Left ventricle myocardium superior (tissue), 1 donor: ENCODE data around the gene ARFGAP2. TPM values are rescaled to one million over a fixed set of nuclear protein-coding genes. Genes with fewer than 3 reads are reported as not detected.
A peak's percentile ranks its signal among the peaks of the same experiment; 100 is the strongest.

Experiments
- ATAC-seq: fragments of 200-7000 bp; cut with Tn5 transposase; one replicate; pipeline ENCODE4 v1.9.1; 2020; ENCODE audit warnings: mild to moderate bottlenecking, moderate library complexity
- DNase-seq: peaks from one replicate; pipeline ENCODE4 v3.0.0-alpha.2; 2020
- intact Hi-C: fragments of 100-400 bp; cut with micrococcal nuclease; formaldehyde crosslinking; loops from one replicate; pipeline ENCODE4 v1.11.0; 2022
- total RNA-seq: library from RNA; stranded (reverse); fragmentation: NEBNext Ultra II Directional; extraction: Animal tissue kit (Norgen Biotek cat#: 25700); gene quantifications from one replicate; pipeline ENCODE4 v1.2.1, GENCODE V29; 2021
- donor health status: DM: no; HTN: yes; CAD: no; lungs with severe emphysema.

Gene ARFGAP2
- total RNA-seq, 1 donor from 2014 or later: 48.0 TPM

DNA sequence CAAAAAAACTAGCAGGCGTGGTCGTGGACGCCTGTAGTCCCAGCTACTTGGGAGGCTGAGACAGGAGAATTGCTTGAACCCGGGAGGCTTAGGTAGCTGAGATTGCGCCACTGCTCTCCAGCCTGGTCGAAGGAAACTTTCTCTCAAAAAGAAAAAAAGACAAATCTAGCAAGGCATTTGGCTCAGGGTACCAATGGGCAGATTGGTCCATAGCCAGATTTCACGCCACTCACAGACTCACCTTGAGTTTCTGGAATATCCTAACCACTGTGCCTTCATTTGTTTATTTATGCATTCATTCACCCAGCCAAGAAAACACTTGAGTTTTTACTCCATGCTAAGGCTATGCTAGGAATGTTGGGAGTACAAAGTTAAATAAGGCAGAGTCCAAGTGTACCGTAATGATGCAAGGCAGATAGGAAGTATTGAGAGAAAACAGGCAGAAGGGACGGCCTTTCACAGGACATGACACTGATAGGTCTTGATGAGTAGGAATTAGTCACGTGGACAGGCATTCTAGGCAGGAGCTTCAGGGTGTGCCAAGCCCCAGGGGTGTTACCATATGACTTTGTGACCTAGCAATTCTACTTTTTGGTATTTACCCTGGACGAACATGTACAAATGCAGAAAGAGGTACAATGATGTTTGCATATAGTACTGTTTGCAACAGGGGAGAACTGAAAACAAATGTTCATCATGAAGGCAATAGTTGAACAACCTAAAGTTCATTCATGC, 12.6 kb upstream of the ARFGAP2 start:
- DNase-seq (no peak), ATAC-seq (no peak)
- intact Hi-C loops: no loop called here

DNA sequence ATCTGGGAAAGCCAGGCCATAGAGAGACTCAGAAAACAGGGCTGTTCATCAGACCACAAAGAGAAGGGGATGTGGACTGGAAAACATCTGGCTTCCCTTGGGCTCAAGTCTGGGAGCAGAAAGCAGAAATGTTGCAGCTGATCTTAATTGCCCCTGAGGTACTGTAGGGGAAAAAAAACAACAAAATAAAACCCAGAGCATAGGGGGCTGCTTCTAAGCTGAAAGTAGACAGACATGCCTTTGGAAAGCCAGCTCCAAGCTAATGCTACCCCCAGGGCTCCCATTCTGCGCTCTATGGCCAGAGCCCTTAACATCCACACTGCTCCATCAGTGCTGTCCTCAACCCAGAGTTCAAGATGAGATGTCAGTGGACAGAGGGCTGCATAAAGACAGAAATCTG, 11.6 kb upstream of the ARFGAP2 start:
- DNase-seq (no peak), ATAC-seq (no peak)
- intact Hi-C loops: no loop called here

DNA sequence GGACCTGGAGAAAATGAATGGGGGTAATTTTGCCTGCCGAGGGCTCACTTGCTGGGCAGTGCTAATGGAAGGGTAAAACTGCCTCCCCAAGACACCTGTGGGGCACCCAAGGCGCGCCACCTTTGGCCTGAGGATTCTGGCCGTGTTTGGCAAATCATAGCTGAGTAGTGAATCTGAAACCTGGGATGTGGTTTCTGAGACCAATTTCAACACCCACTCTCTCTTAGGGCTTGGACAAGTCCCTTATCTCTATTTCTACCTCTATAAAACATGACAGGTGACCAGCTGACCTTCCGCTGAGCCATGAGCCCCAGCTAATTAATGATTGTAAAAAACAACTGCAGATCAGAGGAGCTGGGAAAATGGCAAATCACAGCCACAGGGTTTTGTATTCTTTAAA, 11.0 kb upstream of the ARFGAP2 start:
- DNase-seq (no peak), ATAC-seq (no peak)
- intact Hi-C loops: no loop called here

DNA sequence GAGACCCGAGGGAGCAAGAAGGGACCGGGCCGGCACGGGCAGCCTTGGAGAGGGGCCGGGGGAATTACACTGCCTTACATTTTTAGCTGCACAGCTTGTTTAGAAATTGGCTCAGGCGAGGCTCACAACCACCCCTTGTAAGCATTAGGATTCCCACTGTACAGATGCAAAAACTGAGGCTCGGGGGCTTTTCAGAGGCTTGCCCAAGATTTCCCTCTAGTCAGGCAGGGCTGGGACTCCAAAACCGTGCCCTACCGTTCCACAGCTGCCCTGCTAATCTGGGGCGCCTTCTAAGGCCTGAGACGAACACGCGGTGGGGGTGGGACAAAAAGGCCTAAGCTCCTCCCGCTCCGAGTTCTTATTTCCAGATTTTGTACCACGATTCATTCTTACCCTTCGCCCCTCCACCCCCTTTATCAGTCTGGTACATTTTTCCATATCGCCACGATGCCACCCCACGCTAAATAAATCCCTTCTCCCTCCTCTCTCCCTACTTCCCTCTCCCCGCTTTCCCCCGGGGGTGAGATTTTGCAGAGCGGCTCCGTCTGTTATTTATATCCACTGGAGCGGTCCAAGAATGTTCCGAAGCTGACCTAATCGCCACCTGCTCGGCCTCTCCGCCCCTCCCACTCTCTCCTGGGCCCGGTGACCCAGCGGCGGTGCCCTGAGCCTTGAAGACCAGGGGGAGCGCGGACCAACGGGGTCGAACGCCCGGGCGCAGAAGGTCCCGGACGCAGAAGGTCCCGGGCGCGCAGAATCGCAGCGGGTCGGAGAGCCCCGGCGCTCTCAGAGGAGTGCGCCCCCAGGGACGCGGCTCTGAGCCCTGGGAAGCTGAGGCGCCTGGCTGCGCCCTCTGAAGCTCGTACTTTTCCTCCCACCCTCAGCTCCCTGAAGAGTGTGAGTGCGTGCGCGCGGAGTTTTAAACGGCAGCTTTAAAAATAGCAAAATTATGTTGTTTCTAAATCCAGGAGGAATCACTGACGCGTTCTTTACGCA, 10.3 kb upstream of the ARFGAP2 start:
- ATAC-seq (peak; percentile 56), DNase-seq (peak; percentile 82)
- intact Hi-C loops: no loop called here

DNA sequence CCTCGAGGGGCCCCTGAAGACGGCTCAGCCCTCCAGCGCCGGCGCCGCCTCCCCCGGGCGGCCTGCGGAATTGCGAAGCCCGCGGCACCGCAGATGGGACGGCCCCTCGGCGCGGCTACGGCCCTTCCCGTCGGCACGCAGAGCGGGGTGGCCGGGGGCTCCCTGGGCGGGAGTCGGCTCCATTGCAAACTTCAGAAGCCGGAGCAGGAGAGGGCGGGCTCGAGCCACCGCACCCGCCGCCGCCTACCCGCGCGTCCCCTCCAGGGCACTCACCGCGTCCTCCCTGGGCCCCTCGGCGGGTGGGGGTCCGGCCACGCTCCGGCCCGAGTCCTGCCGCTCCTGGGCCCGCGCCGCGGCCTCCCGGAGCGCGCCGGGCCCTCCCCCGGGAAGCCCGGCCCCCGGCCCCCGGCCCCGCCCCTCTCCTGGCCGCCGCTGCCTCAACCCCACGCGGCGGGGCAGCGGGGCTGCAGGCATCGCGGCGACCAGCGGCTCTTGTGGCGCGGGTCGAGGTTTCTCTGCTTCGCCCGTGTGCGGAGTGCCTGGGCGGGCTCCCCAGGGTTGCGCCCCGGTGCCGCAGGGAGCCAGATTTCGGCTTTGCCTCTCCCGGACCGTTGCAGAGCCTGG, 9.5 kb upstream of the ARFGAP2 start, which contains the start of gene PACSIN3:
Gene PACSIN3, minus strand, starts transcription at position 359 of the 624 bp plus-strand sequence. CDS start 3,707 bp downstream, outside the sequence.
- peak; percentile 83 for DNase-seq
- intact Hi-C loops: no loop called here
- ATAC-seq: peak; percentile 60

DNA sequence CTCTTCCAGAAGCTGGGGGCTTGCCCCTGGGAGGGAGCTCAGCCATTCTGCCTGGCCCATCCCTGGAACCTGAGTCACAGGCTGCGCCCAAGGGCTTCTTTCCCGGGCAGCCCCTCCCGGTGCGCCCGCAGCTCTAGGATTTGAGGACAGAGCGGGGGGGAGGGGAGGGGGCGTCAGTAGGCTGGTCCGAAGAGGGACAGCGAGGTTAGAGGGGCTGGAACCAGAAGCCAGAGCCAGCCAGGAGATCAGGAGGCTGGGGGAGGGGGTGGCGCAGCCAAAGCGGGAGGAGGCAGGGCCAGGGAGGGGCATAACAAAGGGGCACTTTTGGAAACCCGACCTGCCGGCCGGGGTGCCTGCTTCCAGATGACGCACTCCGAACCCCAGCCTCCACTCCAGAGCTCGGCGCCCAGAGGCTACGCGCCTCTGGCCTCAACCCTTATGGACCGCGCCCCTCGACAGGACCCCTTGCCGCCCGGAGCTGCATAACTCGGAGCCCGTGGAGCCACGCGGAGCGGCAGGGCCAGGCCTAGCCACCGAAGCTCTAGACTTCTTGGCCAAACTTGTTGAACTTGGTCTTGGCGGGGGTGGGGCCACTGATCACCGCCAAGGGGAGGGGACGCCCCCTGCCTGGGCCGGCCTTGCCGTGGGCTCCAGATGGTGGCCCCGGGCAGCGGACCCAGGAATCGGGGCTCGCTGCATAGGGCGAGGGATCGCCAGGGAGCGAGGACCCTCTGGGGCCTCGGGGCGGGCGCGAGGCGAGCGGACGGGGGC, 8.8 kb upstream of the ARFGAP2 start:
- DNase-seq (peak; percentile 85), ATAC-seq (peak; percentile 56)
- intact Hi-C loops: no loop called here

DNA sequence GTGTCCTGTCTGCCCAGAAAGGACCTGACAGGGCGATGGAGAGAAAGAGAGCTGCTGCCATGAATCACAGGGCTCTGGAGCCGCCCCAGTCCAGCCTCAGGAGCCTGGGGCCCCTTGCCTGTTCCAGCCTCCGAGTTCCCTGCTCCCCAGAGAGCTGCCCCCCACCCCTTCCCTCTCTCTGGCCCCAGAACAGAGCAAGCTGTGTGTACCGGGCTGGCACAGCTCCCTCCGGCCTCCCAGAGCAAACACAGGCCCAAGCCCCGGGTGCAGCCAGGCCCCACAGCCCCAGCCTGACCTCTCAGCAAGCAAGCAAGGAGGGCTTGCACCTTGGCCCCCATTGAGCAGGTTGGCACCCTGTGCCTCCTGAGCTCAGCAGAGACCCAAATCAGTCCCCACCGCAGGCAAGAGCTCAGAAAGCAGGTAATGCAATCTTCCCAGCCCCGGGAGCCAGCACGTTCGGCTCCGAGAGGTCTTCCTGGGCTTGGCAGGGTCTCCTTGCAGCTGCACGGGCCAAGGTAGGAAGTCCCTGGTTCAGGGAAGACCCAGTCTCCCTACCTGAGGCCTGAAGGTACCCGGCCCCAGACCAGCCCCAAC, 8.1 kb upstream of the ARFGAP2 start:
- ATAC-seq (peak; percentile 2), DNase-seq (peak; percentile 56)
- intact Hi-C loops: no loop called here

DNA sequence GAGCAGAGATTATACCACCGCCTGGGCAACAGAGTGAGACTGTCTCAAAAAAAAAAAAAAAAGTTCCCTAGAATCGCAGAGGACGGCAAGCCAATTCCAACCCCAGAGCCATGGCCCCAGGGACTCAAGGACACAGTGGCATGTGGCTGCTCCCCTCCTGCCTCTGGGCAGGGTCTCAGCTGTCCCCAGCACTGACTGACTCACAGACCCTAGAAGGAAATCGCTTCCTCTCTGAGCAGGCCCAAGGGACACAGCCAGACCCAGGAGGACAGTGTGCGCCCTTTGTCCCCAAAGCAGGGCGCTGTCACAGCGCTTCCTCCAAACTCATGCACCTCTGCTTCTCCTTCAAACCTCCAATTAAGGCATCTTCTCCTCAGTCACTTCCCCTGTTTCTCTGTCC, 7.3 kb upstream of the ARFGAP2 start:
- no peak for DNase-seq
- no peak for ATAC-seq
- intact Hi-C loops: no loop called here

DNA sequence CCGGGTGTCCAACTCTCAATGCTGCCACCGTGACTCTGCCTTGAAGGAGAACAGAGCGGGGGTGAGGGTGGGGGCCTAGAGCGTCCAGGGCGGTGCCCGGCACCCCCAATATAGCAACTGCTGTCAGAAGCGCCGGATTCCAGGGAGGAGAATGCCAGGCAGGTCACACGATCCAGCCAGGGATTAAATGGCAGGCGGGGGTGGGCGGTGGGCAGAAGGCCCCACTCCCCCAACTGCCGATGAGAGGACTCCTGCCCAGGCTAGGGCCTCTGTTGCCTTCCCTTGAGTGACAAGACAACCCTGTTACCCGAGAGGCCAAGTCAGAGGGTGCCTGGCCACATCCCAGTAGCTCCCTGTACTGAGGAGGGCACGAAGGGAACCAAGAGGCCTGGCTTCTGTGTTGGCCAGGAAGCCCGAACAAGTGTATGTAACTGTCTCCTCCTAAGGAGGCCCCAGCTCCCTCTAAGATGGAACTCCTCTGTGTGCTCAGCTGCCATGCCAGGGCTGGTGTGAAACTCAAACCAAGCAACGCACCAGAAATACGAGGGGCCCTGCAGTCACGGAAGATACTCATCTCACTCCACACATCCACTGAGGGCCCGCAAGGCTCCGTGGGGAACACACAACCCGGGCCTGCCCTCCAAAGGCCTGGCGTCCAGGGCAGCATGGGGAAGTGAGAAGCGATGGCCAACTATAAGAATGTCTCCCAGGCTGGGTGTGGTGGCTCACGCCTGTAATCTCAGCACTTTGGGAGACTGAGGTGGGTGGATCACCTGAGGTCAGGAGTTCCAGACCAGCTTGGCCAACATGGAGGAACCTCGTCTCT, 6.6 kb upstream of the ARFGAP2 start:
- intact Hi-C loops: no loop called here
- ATAC-seq: peak; percentile 19
- DNase-seq: peak; percentile 53

DNA sequence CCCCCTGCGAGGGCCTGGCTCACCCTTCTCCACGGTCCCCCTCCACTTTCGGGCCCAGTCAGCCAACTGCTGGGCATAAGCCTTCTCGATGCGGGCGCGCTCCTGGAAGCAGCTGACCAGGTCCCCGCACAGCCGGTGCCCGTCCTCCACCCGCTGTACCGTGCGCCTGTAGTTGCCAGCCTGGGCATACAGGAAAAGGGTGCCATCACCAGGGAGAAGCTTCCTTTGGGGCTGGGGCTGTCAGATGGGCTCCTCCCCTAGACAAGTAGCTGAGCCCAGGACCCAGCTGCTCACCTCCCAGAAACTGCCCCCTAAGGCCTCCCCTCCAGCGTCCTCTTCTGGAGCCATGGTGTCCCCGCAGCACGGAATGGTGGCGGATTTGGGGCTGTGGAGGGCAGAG, 5.7 kb upstream of the ARFGAP2 start:
- DNase-seq (peak; percentile 50), ATAC-seq (no peak)
- intact Hi-C loops: no loop called here

DNA sequence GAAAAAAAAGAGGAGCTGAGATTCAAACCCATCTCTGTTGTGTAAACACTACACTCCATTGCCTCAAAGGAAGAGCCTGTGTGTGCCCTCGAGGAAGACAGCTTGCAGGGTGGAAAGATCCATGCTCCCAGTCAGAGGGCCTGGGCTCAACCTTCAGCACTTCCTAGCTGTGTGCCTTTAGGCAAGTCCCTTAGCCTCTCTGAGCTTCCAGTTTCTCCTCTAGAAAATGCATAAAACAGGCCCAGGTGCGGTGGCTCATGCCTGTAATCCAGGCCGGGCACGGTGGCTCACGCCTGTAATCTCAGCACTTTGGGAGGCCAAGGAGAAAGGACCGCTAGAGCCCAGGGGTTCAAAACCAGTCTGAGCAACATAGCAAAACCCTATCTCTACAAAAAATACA, 4.6 kb upstream of the ARFGAP2 start:
- intact Hi-C loops: no loop called here
- DNase-seq (no peak), ATAC-seq (no peak)

DNA sequence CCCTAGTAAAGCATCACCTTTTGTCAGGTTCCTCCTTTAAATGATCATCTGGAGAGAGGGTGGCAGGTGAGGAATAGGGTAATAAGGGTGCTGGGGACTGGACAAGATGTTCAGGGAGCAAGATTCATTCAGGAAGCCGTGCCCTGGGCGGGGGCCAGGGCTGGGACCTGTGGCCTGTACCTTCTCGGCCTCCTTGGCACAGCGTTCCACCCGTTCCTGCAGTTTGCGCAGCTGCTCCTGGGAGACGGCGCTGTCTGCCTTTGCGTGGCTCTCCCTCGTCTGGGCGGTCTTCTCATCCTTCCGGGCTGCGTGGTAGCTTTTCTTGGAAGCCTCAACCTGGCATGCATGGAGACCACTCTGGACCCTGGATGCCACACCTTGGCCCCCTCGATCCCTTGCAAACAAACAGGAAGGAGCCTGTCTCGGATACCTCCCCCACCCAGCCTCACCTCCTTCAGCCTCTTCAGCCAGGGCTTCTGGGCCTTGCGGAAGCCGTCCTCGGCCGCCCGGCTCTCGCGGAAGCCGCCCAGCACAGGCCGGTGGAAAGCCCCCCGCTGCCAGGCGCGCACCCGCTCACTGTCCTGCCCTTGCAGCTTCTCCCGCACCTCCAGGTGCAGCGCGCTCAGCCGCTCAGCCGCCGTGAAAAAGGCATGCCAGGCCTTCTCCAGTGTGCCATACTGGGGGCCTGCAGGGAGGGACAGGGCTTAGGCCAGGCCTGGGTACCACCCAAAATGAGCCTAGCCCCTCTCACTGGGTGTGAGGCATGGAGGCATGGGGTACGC, 3.5 kb upstream of the ARFGAP2 start:
- DNase-seq (no peak), ATAC-seq (no peak)
- intact Hi-C loops: no loop called here

DNA sequence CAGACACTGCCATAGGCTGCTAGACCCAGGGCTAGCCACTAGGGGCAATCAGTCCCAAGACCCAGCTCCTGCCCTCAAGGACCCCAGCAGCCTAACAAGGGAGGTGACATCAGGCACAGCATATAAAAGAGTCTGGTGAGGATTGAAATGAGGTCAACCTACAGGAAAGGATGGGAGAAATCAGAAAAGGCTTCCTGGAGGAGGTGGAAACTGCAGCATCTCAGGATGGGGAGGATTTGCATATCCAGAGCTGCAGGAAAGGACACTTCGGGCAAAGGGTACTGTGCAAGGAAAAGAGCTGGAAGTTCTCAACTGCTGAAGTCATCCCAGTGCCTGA, 2.9 kb upstream of the ARFGAP2 start:
- intact Hi-C loops: no loop called here
- no peak for ATAC-seq
- no peak for DNase-seq

DNA sequence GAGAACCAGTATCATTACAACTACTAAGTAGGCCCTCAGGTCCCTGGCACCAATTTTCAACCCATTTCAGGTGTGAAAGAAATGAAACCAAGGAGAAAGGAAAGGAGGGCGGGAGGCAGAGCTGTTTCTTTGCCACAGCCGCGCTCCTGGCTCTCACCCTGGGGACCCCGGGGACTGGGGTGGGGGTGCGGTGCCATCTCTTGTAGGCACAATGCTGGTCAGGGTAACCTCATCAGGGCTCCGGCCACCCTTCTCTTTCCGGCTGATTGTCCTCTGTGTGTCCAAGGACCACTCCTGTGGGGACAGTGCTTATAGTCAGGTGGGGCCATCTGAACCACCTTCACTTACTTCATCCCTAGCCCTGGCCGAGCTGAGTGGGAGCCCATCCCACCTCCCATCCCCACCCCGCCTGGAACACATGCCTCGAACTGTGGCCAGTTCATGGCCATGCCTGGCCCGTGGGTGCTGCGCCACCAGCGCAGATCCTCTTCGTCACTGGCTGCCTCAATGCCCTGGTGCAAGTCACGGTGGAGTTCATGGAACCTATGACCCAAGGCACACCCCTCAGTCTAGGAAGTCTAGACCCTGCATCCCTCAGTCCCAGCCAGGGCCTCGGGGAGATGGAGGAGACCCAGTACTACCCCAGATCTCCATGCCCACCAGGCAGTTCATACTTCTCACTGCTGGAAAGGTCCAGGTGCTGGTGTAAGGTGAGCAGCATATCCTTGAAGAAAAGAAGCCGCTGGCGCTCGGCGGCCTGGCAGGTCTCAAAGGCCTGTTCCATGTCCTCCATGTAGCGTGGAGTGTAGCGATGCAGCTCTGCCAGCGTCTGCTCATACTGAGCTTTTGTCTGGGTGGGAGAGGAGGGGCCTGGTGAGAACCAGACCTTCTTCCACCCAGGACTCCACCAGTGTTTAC, 2.3 kb upstream of the ARFGAP2 start:
- intact Hi-C loops: no loop called here
- no peak for ATAC-seq

DNA sequence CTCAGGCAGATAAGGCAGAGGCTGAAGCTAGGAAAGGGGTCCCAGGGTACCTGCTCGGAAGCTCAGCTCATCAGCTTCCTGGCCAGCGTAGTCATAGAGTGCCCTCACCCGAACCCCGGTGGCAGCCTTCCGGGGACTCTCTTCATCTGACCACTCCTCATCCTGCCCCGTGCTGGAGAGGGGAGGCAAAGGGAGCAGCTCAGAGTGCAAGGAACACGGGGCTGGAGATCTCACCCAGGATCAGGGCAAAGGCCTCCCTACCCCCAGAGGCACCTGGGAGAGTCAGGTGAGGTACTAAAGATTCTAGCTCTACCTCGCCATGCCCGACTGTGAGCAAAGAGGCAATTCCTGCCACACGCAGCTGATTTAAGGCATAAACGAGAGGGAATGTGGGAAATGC, 1.6 kb upstream of the ARFGAP2 start:
- ATAC-seq (no peak), DNase-seq (no peak)
- intact Hi-C loops: no loop called here

More for the DNA sequence above, 2.3 kb upstream of the ARFGAP2 start:
- no peak for DNase-seq

DNA sequence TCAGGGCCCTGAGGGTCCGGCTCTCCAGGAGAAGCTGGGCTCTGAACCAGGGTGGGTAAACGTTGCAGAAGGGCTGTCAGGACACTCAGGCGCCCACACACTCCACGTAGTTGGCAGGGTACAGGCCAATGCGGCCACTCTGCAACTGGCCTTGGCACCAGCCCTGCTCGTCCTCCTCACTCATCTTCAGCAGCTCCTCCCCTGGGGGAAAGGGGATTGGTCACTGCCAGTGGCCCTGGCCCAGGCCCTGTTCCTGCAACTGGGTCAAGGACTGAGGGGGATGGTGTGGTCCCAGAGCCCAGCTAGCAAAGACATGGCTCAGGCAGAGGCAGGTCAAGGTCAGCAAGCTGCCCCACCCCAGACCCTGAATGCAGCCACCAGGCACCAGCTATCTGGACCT, 1.2 kb upstream of the ARFGAP2 start:
- peak; percentile 67 for DNase-seq
- peak; percentile 12 for ATAC-seq
- intact Hi-C loops: no loop called here
